Natural killer cell (primary cell): ENCODE measurements around the gene ITGAX. TPM values are rescaled to one million over a fixed set of nuclear protein-coding genes. Genes with fewer than 3 reads are reported as not detected.

Experiments used
- ATAC-seq, 3 donors: fragments of 150-1000 bp in 2 of 3; fragments of 200-7000 bp in 1 of 3; cut with Tn5 transposase; 1 replicate in 1 of 3; 2 replicates in 2 of 3; pipeline ENCODE4 v1.10.0; 2021; ENCODE audit warnings: mild to moderate bottlenecking in 2 of 3, moderate library complexity in 2 of 3
- DNase-seq, 2 donors: peaks; one replicate each; pipeline versions ENCODE4 v3.0.0 to v3.0.0-alpha.2; 2013 to 2021; ENCODE audit warnings: mixed read lengths in 1 of 2
- H3K27ac ChIP-seq: one replicate; pipeline ENCODE4 v1.5.1; 2013; ENCODE audit warnings: mild to moderate bottlenecking, low read length
- H3K27me3 ChIP-seq: one replicate; pipeline ENCODE4 v1.6.1; 2013; ENCODE audit warnings: low read length; ENCODE audit not compliant: control insufficient read depth, insufficient read depth
- H3K36me3 ChIP-seq: one replicate; pipeline ENCODE4 v1.6.1; 2013; ENCODE audit warnings: low read length; ENCODE audit not compliant: control insufficient read depth, insufficient read depth
- H3K4me1 ChIP-seq: one replicate; pipeline ENCODE4 v1.6.1; 2013; ENCODE audit warnings: low read length; ENCODE audit not compliant: control insufficient read depth, insufficient read depth
- H3K4me3 ChIP-seq: one replicate; pipeline ENCODE4 v1.5.1; 2013; ENCODE audit warnings: low read length
- H3K9me3 ChIP-seq: one replicate; pipeline ENCODE4 v1.6.1; 2013; ENCODE audit warnings: low read length; ENCODE audit not compliant: control insufficient read depth, insufficient read depth
- H3K27ac Mint-ChIP-seq, 2 donors: one replicate each; pipeline ENCODE4 v1.8.0; 2022; ENCODE audit warnings: mild to moderate bottlenecking in 2 of 2, mixed read lengths in 2 of 2, moderate library complexity in 1 of 2
- H3K27me3 Mint-ChIP-seq, 2 donors: one replicate each; pipeline ENCODE4 v1.8.0; 2022; ENCODE audit warnings: low read depth in 2 of 2, mixed read lengths in 2 of 2
- H3K36me3 Mint-ChIP-seq: one replicate; pipeline ENCODE4 v1.8.0; 2022; ENCODE audit warnings: mixed read lengths
- H3K4me1 Mint-ChIP-seq, 2 donors: one replicate each; pipeline ENCODE4 v1.8.0; 2022; ENCODE audit warnings: mixed read lengths in 2 of 2
- H3K4me3 Mint-ChIP-seq: one replicate; pipeline ENCODE4 v1.8.0; 2022; ENCODE audit warnings: mild to moderate bottlenecking, moderate library complexity, mixed read lengths
- H3K9me3 Mint-ChIP-seq, 2 donors: one replicate each; pipeline ENCODE4 v1.8.0; 2022; ENCODE audit warnings: mixed read lengths in 2 of 2
- WGBS: methylation state at CpG from one replicate; pipeline ENCODE4 v1.1.7; 2013; ENCODE audit warnings: missing lambda C conversion rate; ENCODE audit not compliant: insufficient coverage; 5-methylcytosine and 5-hydroxymethylcytosine counted together
- intact Hi-C: fragments of 100-400 bp; cut with micrococcal nuclease; formaldehyde crosslinking; loops from one replicate; pipeline ENCODE4 v1.14.2; 2022
- total RNA-seq, 4 donors: library from RNA; stranded (reverse); fragments of 120-200 nt in 1 of 4; gene quantifications; one replicate each; pipeline versions ENCODE4 v1.2.3 to v1.2.4, GENCODE V29; 2013 to 2022
- TF ChIP-seq, protein P1 (sequence below): fragments of 200-600 bp; IDR thresholded peaks from one replicate; pipeline ENCODE4 v1.8.0; 2022; ENCODE audit warnings: antibody characterized with exemption

The ITGAX gene
- total RNA-seq, 3 donors from 2014 or later (not counting 1 experiment from before 2014, with no cell fraction given), result 224 to 249 (median 233) TPM

DNA sequence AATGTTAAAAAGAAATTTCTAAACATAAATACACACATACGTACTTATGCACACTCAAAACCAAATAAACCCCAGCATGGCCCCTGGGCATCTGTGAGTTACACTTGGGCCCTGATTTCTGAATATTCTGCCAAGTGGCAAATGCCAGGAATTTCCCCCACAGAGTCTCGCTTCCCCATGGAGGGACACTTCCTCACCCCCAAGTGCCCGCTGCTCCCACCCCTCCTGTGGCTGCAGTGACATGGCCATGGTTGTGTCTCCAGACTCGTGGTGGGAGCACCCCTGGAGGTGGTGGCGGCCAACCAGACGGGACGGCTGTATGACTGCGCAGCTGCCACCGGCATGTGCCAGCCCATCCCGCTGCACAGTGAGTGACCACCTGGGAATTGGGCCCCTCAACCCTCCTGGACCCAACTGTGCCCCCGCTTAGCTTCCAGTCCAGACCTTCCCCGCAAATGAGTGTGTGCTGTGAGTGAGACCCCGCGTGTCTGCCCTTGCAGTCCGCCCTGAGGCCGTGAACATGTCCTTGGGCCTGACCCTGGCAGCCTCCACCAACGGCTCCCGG lies 42.2 kb downstream of the ITGAX start:
- no peak overlapping the region for H3K4me3 ChIP-seq
- peaks cover 63% of the 10 kb centered on the region for H3K4me1 ChIP-seq
- Mint-ChIP-seq H3K4me1 (peaks cover 40 to 51% of the 10 kb centered on the region in 2 donors), H3K4me3 (no peak overlapping the region), H3K27me3 (peaks cover 0 to 2% of the 10 kb centered on the region in 2 donors), H3K27ac (no peak overlapping the region), H3K9me3 (peaks cover 0 to 2% of the 10 kb centered on the region in 2 donors), H3K36me3 (no peaks in the 10 kb centered on the region)
- H3K36me3 ChIP-seq, result no peaks in the 10 kb centered on the region
- ATAC-seq, result no peak
- H3K9me3 ChIP-seq, result peaks cover 7% of the 10 kb centered on the region
- H3K27me3 ChIP-seq, result no peaks in the 10 kb centered on the region
- 94% methylated on average over 18 of the region's 18 CpGs for WGBS
- no peak for DNase-seq
- TF ChIP-seq, protein P1, sequence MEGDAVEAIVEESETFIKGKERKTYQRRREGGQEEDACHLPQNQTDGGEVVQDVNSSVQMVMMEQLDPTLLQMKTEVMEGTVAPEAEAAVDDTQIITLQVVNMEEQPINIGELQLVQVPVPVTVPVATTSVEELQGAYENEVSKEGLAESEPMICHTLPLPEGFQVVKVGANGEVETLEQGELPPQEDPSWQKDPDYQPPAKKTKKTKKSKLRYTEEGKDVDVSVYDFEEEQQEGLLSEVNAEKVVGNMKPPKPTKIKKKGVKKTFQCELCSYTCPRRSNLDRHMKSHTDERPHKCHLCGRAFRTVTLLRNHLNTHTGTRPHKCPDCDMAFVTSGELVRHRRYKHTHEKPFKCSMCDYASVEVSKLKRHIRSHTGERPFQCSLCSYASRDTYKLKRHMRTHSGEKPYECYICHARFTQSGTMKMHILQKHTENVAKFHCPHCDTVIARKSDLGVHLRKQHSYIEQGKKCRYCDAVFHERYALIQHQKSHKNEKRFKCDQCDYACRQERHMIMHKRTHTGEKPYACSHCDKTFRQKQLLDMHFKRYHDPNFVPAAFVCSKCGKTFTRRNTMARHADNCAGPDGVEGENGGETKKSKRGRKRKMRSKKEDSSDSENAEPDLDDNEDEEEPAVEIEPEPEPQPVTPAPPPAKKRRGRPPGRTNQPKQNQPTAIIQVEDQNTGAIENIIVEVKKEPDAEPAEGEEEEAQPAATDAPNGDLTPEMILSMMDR, result no peak
- no peak overlapping the region for H3K27ac ChIP-seq
- intact Hi-C loops, result no loop called here

DNA sequence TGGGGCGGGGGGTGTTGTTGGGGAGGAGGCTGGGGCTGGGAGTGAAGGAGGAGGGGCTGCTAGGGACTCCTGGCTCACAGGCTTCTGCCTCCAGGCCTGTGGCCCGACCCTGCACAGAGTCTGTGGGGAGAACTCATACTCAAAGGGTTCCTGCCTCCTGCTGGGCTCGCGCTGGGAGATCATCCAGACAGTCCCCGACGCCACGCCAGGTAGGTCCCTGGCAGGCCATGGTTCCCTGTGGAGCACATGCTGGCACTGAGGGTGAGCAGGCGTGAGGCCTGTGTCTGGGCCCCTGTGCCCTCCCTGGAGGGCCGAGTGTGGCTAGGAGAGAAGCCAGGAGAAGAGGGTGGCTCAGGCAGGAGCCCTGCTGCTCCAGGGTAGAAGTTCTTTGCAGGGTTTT lies 42.7 kb downstream of the ITGAX start:
- no peaks in the 10 kb centered on the region for H3K27me3 ChIP-seq
- peaks cover 40 to 53% of the 10 kb centered on the region in 2 donors for H3K4me1 Mint-ChIP-seq
- peak overlapping the region; percentile 61 for H3K4me3 Mint-ChIP-seq
- H3K36me3 ChIP-seq, result no peaks in the 10 kb centered on the region
- TF ChIP-seq, protein P1, result no peak
- intact Hi-C loops, result no loop called here
- H3K9me3 ChIP-seq, result peaks cover 7% of the 10 kb centered on the region
- WGBS, result 97% methylated on average over 8 of the region's 9 CpGs
- no peak overlapping the region for H3K4me3 ChIP-seq
- no peak overlapping the region for H3K27ac ChIP-seq
- H3K9me3 Mint-ChIP-seq, result peaks cover 0 to 2% of the 10 kb centered on the region in 2 donors
- DNase-seq (no peak), ATAC-seq (no peak)
- H3K27me3 Mint-ChIP-seq, result peaks cover 0 to 2% of the 10 kb centered on the region in 2 donors
- no peaks in the 10 kb centered on the region for H3K36me3 Mint-ChIP-seq
- H3K27ac Mint-ChIP-seq, result peak overlapping the region in 1 of 2 donors; percentile 35
- H3K4me1 ChIP-seq, result peaks cover 69% of the 10 kb centered on the region

DNA sequence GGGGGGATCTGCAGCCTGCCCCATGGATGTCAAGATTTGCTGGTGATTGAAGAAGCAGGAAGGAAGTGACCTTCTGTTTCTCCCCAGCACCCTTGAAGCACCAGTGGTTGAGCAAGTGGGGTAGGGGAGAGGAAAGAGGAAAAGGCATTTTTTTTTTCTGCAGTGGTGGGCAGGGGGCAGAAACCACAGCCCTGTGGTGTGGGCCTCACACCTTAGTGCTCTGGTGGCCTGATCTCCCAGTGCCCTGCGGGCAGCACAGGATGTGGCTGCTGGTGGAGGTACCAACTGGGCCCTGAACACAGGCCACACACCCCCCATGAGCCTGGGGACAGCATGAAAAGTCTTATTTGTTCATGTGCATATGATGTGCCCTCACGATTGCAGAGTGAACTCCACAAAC lies 45.2 kb downstream of the ITGAX start:
- peaks cover 0 to 2% of the 10 kb centered on the region in 2 donors for H3K9me3 Mint-ChIP-seq
- TF ChIP-seq, protein P1, result no peak
- WGBS, result 0% methylated on average over 2 of the region's 2 CpGs
- peaks cover 7% of the 10 kb centered on the region for H3K9me3 ChIP-seq
- H3K27ac Mint-ChIP-seq, result peak overlapping the region; percentile 70 to 82
- no peaks in the 10 kb centered on the region for H3K36me3 Mint-ChIP-seq
- H3K4me3 Mint-ChIP-seq, result peak overlapping the region; percentile 85
- intact Hi-C loops, result loop anchor here (5.0 kb wide), 1 partner anchor 33 kb away; no protein-coding TSS in a partner anchor
- H3K27me3 Mint-ChIP-seq, result peaks cover 0 to 2% of the 10 kb centered on the region in 2 donors
- no peaks in the 10 kb centered on the region for H3K27me3 ChIP-seq
- H3K4me1 Mint-ChIP-seq, result peaks cover 39 to 54% of the 10 kb centered on the region in 2 donors
- ATAC-seq (peak; percentile 78 to 91 (median 84)), DNase-seq (peak; percentile 40 to 55)
- H3K27ac ChIP-seq, result no peak overlapping the region
- peaks cover 79% of the 10 kb centered on the region for H3K4me1 ChIP-seq
- H3K36me3 ChIP-seq, result no peaks in the 10 kb centered on the region
- H3K4me3 ChIP-seq, result no peak overlapping the region
